ENCODE measurements around the gene TMPRSS9. TPM values are rescaled to one million over a fixed set of nuclear protein-coding genes. Genes with fewer than 3 reads are reported as not detected.

Gene TMPRSS9
- total and polyA plus RNA-seq, 10 donors = 0.70 to 4.3 (median 2.7) TPM

GRCh38 chr19:2454962-2455850, 95.1 kb downstream of the TMPRSS9 start:
- Histone ChIP-seq H3K9me3 (no peaks in the 10 kb centered on the region), H3K27ac (peak overlapping the region in 4 of 8 donors; percentile 62 to 84 (median 76)), H3K4me3 (peak overlapping the region in 7 of 8 donors; percentile 90 to 100 (median 98)), H3K36me3 (peaks cover 0 to 16% (median 0%) of the 10 kb centered on the region in 6 donors), H3K4me1 (peaks cover 4 to 46% (median 24%) of the 10 kb centered on the region in 6 donors), H3K27me3 (replicated peaks in 1 of 7) (no peaks in the 10 kb centered on the region)
- 60 to 67% (median 65%) methylated on average over 12 to 14 of the region's 14 CpGs for WGBS, 5 donors
- TF ChIP-seq CTCF (IDR thresholded peaks at IDR 0.05 in 8 of 11, conservative IDR thresholded peaks at IDR 0.05 in 3 of 11) = no peak
- TF ChIP-seq POLR2AphosphoS5 (IDR thresholded peaks at IDR 0.05) = no peak
- TF ChIP-seq POLR2A (IDR thresholded peaks at IDR 0.05) = no peak
- intact Hi-C loops (cut with DNase I; ENCODE audit: low total_unique reads) = no loop called here
- DNase-seq = no peak

- peaks cover 0 to 8% (median 0%) of the 10 kb centered on the region in 6 donors for H3K36me3 ChIP-seq
- TF ChIP-seq POLR2A (IDR thresholded peaks at IDR 0.05) = no peak
- TF ChIP-seq CTCF (IDR thresholded peaks at IDR 0.05 in 8 of 11, conservative IDR thresholded peaks at IDR 0.05 in 3 of 11) = no peak
- no peak for TF ChIP-seq POLR2AphosphoS5 (IDR thresholded peaks at IDR 0.05)
- H3K27me3 ChIP-seq (replicated peaks in 1 of 7) = no peaks in the 10 kb centered on the region
- no peaks in the 10 kb centered on the region for H3K9me3 ChIP-seq
- H3K27ac ChIP-seq = peak overlapping the region in 7 of 8 donors; percentile 9 to 84 (median 62)
- 1 to 3% (median 1%) methylated on average over 16 to 62 of the region's 62 CpGs for WGBS, 5 donors
- DNase-seq = peak; percentile 89
- intact Hi-C loops (cut with DNase I; ENCODE audit: low total_unique reads) = no loop called here
- peaks cover 4 to 48% (median 25%) of the 10 kb centered on the region in 6 donors for H3K4me1 ChIP-seq
- H3K4me3 ChIP-seq = peak overlapping the region; percentile 81 to 100 (median 96)
Measured at GRCh38 chr19:2455851-2456570, 95.9 kb downstream of the TMPRSS9 start.

- H3K36me3 ChIP-seq = no peaks in the 10 kb centered on the region
- H3K9me3 ChIP-seq = no peaks in the 10 kb centered on the region
- intact Hi-C loops (cut with DNase I; ENCODE audit: low total_unique reads) = no loop called here
- no peak for DNase-seq
- 84 to 92% (median 88%) methylated on average over 8 of the region's 8 CpGs for WGBS, 5 donors
- H3K4me1 ChIP-seq = peaks cover 14 to 63% (median 38%) of the 10 kb centered on the region in 6 donors
- peak overlapping the region in 6 of 8 donors; percentile 14 to 100 (median 98) for H3K4me3 ChIP-seq
- TF ChIP-seq POLR2AphosphoS5 (IDR thresholded peaks at IDR 0.05) (no peak), POLR2A (IDR thresholded peaks at IDR 0.05) (no peak), CTCF (IDR thresholded peaks at IDR 0.05 in 8 of 11, conservative IDR thresholded peaks at IDR 0.05 in 3 of 11) (no peak)
- H3K27ac ChIP-seq = peak overlapping the region in 7 of 8 donors; percentile 65 to 84 (median 81)
- peaks cover 0 to 13% (median 0%) of the 10 kb centered on the region in 7 donors for H3K27me3 ChIP-seq (replicated peaks in 1 of 7)
Measured at GRCh38 chr19:2457394-2458037, 97.5 kb downstream of the TMPRSS9 start.
